GM19324 (cell line): ENCODE data around the gene TMEM245.
A peak's percentile ranks its signal among the peaks of the same experiment; 100 is the strongest.

ENCODE experiments used
- ATAC-seq: cut with Tn5 transposase; IDR thresholded peaks from one replicate; pipeline ENCODE4 v1.9.1; 2021; ENCODE audit warnings: mild to moderate bottlenecking, moderate library complexity; ENCODE audit not compliant: unreplicated experiment, low FRiP score

Gene TMEM245

GRCh38 chr9:109107402-109108240 lies 12.1 kb downstream of the TMEM245 start:
- ATAC-seq = no peak

GRCh38 chr9:109101810-109102209 lies 17.9 kb downstream of the TMEM245 start:
- ATAC-seq = peak; percentile 56

GRCh38 chr9:109101202-109101595 lies 18.5 kb downstream of the TMEM245 start:
- ATAC-seq = no peak

GRCh38 chr9:109100543-109101201 lies 19.1 kb downstream of the TMEM245 start:
- no peak for ATAC-seq

- no peak for ATAC-seq
These were observed 20.8 kb downstream of the TMEM245 start for GRCh38 chr9:109098960-109099308.

- no peak for ATAC-seq
These were observed 21.4 kb downstream of the TMEM245 start for GRCh38 chr9:109098171-109098959.

GRCh38 chr9:109097146-109097545 lies 22.6 kb downstream of the TMEM245 start:
- no peak for ATAC-seq

GRCh38 chr9:109095321-109095720 lies 24.4 kb downstream of the TMEM245 start:
- ATAC-seq = no peak

GRCh38 chr9:109094268-109094667 lies 25.5 kb downstream of the TMEM245 start:
- no peak for ATAC-seq

GRCh38 chr9:109092587-109092986 lies 27.2 kb downstream of the TMEM245 start:
- no peak for ATAC-seq

GRCh38 chr9:109092051-109092580 lies 27.6 kb downstream of the TMEM245 start:
- ATAC-seq = no peak

- ATAC-seq = no peak
These were observed 31.5 kb downstream of the TMEM245 start for GRCh38 chr9:109088221-109088620.

GRCh38 chr9:109087795-109088194 lies 32.0 kb downstream of the TMEM245 start:
- no peak for ATAC-seq

- no peak for ATAC-seq
These were observed 33.5 kb downstream of the TMEM245 start for GRCh38 chr9:109086221-109086620.

GRCh38 chr9:109085510-109085909 lies 34.2 kb downstream of the TMEM245 start:
- ATAC-seq = no peak

GRCh38 chr9:109083813-109084405 lies 35.8 kb downstream of the TMEM245 start:
- ATAC-seq = no peak

- no peak for ATAC-seq
These were observed 36.6 kb downstream of the TMEM245 start for GRCh38 chr9:109083141-109083540.

GRCh38 chr9:109082091-109082620 lies 37.6 kb downstream of the TMEM245 start:
- ATAC-seq = no peak

- ATAC-seq = no peak
These were observed 45.4 kb downstream of the TMEM245 start for GRCh38 chr9:109074236-109074889.
